Lung (tissue), 5 donors: ENCODE data around the gene XYLT1. TPM values are rescaled to one million over a fixed set of nuclear protein-coding genes. Genes with fewer than 3 reads are reported as not detected.

ENCODE experiments used
- polyA plus RNA-seq, 2 donors: library from polyadenylated mRNA; stranded (reverse); fragments of 200-250 nt; gene quantifications; one replicate each; pipeline ENCODE4 v1.2.1, GENCODE V29; 2013
- small RNA-seq: library from RNA; depleted of rRNA; stranded (forward); fragments of <200 nt; gene quantifications from one replicate; pipeline ENCODE3, GENCODE V24; 2014; ENCODE audit warnings: low replicate concordance
- total RNA-seq, 2 donors: library from RNA; depleted of rRNA in 1 of 2; stranded (reverse); fragments of >200 nt in 1 of 2; gene quantifications; one replicate each; pipeline ENCODE4 v1.2.1, GENCODE V29; 2014 to 2021
- donor health status: Bipolar disorder and iron deficiency.
- donor health status: healthy.
- donor health status: DM: yes; HTN: yes; CAD: no.

XYLT1 gene
- total and polyA plus RNA-seq, 4 donors = 1.4 to 11.5 (median 6.9) TPM

Small RNAs within 50 kb of the gene (small RNA-seq; reads per million reads assigned to genes)
- gene AC109446.1 = not detected
